ENCODE results near the gene ASB11. TPM values are rescaled to one million over a fixed set of nuclear protein-coding genes. Genes with fewer than 3 reads are reported as not detected.
"Not testable (repeated sequence)": the region's sequence is repeated elsewhere in the genome, so short reads cannot be mapped to it uniquely, and the experiment has no call there.

ASB11 gene
- total and polyA plus RNA-seq, 2 experiments from 2014 or later = not detected

DNA sequence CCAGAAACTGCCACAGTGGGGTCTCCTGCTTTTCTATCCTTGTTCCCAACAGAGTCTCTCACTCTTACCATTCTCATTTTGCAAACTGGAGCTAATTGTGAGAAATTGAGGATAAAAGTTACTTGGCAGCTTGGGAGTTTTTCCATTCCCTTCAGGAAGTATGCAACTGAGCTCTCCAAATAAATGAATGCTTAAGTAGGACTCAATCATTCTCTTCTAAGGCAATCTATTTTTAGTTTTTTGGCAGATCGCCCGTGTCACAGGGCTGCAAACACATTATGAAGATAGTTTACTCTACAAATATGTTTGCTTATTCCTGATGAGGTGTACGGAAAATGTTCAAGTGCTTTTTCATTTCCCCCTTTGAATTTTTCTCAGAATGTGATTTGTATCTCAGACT is 5.3 kb downstream of the ASB11 start:
- no peak overlapping the region for H2AFZ ChIP-seq
- TF ChIP-seq EZH2phosphoT487 (IDR thresholded peaks at IDR 0.05; ENCODE audit: insufficient read depth, low read depth) (no peak), EZH2 (IDR thresholded peaks at IDR 0.05; ENCODE audit: insufficient read depth, poor library complexity, severe bottlenecking) (no peak)
- H3K27ac ChIP-seq = no peak overlapping the region
- no peak overlapping the region for H3K4me3 ChIP-seq
- no peaks in the 10 kb centered on the region for H3K4me1 ChIP-seq (ENCODE audit: insufficient read depth)
- H3K9me3 ChIP-seq (ENCODE audit: low read depth) = no peaks in the 10 kb centered on the region
- H4K20me1 ChIP-seq (ENCODE audit: insufficient read depth) = no peaks in the 10 kb centered on the region
- no peaks in the 10 kb centered on the region for H3F3A ChIP-seq (ENCODE audit: insufficient read depth)
- no peaks in the 10 kb centered on the region for H3K9me2 ChIP-seq (ENCODE audit: insufficient read depth)
- H3K9ac ChIP-seq = no peak overlapping the region
- peak; percentile 11 for DNase-seq
- H3K27me3 ChIP-seq (replicated peaks; ENCODE audit: insufficient read depth) = no peaks in the 10 kb centered on the region
- H3K4me2 ChIP-seq (ENCODE audit: unreplicated experiment) = no peak overlapping the region
- in situ Hi-C loops (cut with MboI) = no loop called here
- H3K79me2 ChIP-seq (ENCODE audit: insufficient read depth) = no peaks in the 10 kb centered on the region
- no peaks in the 10 kb centered on the region for H3K36me3 ChIP-seq (ENCODE audit: low read depth)
- WGBS, 2 experiments (ENCODE audit: low coverage in 1 of 2, low lambda C conversion rate in 2 of 2, missing lambda C conversion rate in 2 of 2) = 0 to 4% methylated on average over 3 of the region's 3 CpGs

- H3K4me2 ChIP-seq (ENCODE audit: unreplicated experiment); H3K27ac ChIP-seq; H4K20me1 ChIP-seq (ENCODE audit: insufficient read depth); H3K4me1 ChIP-seq (ENCODE audit: insufficient read depth); H3K36me3 ChIP-seq (ENCODE audit: low read depth); H3F3A ChIP-seq (ENCODE audit: insufficient read depth); H3K9ac ChIP-seq; H3K79me2 ChIP-seq (ENCODE audit: insufficient read depth); H3K9me3 ChIP-seq (ENCODE audit: low read depth); DNase-seq; in situ Hi-C loops (cut with MboI); H3K4me3 ChIP-seq; H3K9me2 ChIP-seq (ENCODE audit: insufficient read depth); H2AFZ ChIP-seq; H3K27me3 ChIP-seq (replicated peaks; ENCODE audit: insufficient read depth): not testable (repeated sequence)
- WGBS, 2 experiments (ENCODE audit: low coverage in 1 of 2, low lambda C conversion rate in 2 of 2, missing lambda C conversion rate in 2 of 2) = 5 to 9% methylated on average over 3 of the region's 3 CpGs
Observed at GRCh38 chrX:15305899-15306298, 9.5 kb downstream of the ASB11 start.

DNA sequence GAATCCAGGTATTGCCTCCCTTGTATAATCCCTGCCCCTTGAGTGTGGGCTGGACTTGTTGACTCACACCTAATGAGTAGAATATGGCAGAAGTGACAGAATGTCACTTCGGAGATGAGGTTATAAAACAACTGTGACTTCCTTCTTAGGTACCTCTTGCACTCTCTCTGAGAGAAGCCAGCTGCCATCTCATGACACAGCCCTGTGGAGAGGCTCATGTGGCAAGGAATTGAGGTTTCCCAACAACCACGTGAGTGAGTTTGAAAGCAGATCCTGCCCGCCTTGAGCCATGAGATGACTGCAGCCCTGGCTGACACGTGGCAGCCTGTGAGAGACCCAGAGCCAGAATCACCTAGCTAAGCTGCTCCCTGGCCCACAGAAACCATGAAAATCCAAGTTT is 13.5 kb downstream of the ASB11 start:
- no peaks in the 10 kb centered on the region for H3K9me2 ChIP-seq (ENCODE audit: insufficient read depth)
- H3K36me3 ChIP-seq (ENCODE audit: low read depth) = no peaks in the 10 kb centered on the region
- in situ Hi-C loops (cut with MboI) = no loop called here
- no peak overlapping the region for H3K4me3 ChIP-seq
- H3K27me3 ChIP-seq (replicated peaks; ENCODE audit: insufficient read depth) = no peaks in the 10 kb centered on the region
- no peaks in the 10 kb centered on the region for H3K9me3 ChIP-seq (ENCODE audit: low read depth)
- H3K4me2 ChIP-seq (ENCODE audit: unreplicated experiment) = no peak overlapping the region
- H4K20me1 ChIP-seq (ENCODE audit: insufficient read depth) = no peaks in the 10 kb centered on the region
- no peaks in the 10 kb centered on the region for H3F3A ChIP-seq (ENCODE audit: insufficient read depth)
- H3K79me2 ChIP-seq (ENCODE audit: insufficient read depth) = no peaks in the 10 kb centered on the region
- H2AFZ ChIP-seq = no peak overlapping the region
- 10 to 12% methylated on average over 3 to 4 of the region's 4 CpGs for WGBS, 2 experiments (ENCODE audit: low coverage in 1 of 2, low lambda C conversion rate in 2 of 2, missing lambda C conversion rate in 2 of 2)
- no peak overlapping the region for H3K9ac ChIP-seq
- H3K4me1 ChIP-seq (ENCODE audit: insufficient read depth) = no peaks in the 10 kb centered on the region
- peak; percentile 66 for DNase-seq
- no peak overlapping the region for H3K27ac ChIP-seq
- TF ChIP-seq EZH2 (IDR thresholded peaks at IDR 0.05; ENCODE audit: insufficient read depth, poor library complexity, severe bottlenecking) (no peak), EZH2phosphoT487 (IDR thresholded peaks at IDR 0.05; ENCODE audit: insufficient read depth, low read depth) (no peak)

DNA sequence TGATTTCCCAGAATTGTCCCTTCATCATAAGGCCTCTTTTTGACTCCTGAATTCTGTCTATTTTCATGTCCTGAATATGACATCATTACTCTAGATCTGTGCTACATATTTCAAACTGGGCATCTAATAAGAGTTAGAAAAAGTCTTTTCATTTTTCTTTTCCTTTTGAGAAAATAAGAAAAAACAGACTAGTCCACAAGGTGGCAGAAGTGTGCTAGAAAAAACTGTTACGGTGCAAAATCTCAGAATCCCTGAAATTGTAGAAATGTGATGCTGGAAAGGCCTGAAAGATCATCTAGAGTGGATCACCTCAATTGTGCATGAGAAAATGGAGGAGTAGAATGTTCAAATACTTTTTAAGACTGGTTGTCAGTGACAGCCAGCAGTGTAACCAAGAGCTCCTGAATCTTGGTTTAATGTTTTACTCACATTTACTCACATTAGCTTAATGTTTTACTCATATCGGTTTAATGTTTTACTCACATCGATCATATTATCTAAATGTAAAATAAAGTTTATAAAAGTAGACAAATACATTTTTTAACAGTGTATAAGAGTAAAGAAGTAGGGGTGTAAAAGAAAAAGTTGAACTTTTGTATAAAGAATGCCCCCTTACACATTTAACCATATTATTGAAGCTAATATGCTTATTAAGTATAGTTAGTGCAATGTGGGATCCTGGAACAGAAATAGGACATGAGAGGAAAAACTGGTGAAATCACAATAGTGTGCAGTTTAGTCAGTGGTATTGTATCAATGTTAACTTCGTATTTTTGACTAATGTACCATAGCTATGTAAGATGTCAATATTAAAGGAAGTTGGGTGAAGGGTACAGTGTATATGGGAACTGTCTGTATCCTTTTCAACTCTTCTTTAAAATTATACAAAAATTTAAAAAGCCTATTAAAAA is 15.2 kb downstream of the ASB11 start:
- peak; percentile 38 for DNase-seq
- Histone ChIP-seq H3K9me3 (ENCODE audit: low read depth) (no peaks in the 10 kb centered on the region), H3K4me2 (ENCODE audit: unreplicated experiment) (no peak overlapping the region), H4K20me1 (ENCODE audit: insufficient read depth) (no peaks in the 10 kb centered on the region), H3K79me2 (ENCODE audit: insufficient read depth) (no peaks in the 10 kb centered on the region), H3K9me2 (ENCODE audit: insufficient read depth) (no peaks in the 10 kb centered on the region), H3K4me1 (ENCODE audit: insufficient read depth) (no peaks in the 10 kb centered on the region), H3K9ac (no peak overlapping the region), H3K27ac (no peak overlapping the region), H2AFZ (no peak overlapping the region), H3F3A (ENCODE audit: insufficient read depth) (no peaks in the 10 kb centered on the region), H3K27me3 (replicated peaks; ENCODE audit: insufficient read depth) (no peaks in the 10 kb centered on the region), H3K4me3 (no peak overlapping the region), H3K36me3 (ENCODE audit: low read depth) (no peaks in the 10 kb centered on the region)
- WGBS, 2 experiments (ENCODE audit: low coverage in 1 of 2, low lambda C conversion rate in 2 of 2, missing lambda C conversion rate in 2 of 2) = 57 to 68% methylated on average over 4 of the region's 4 CpGs
- in situ Hi-C loops (cut with MboI) = no loop called here
- TF ChIP-seq EZH2 (IDR thresholded peaks at IDR 0.05; ENCODE audit: insufficient read depth, poor library complexity, severe bottlenecking) = no peak
- TF ChIP-seq EZH2phosphoT487 (IDR thresholded peaks at IDR 0.05; ENCODE audit: insufficient read depth, low read depth) = no peak

Measured in GM23248 (cell line).